Large intestine (tissue), 1 donor: ENCODE measurements around the gene IGSF9B. TPM values are rescaled to one million over a fixed set of nuclear protein-coding genes. Genes with fewer than 3 reads are reported as not detected.

Experiments used
- polyA plus RNA-seq: library from polyadenylated mRNA; unstranded; fragments of 120-200 nt; gene quantifications from one replicate; pipeline ENCODE4 v1.2.1, GENCODE V29; 2013

The IGSF9B gene
- polyA plus RNA-seq, 1 donor = 9.0 TPM

Other genes with a start within 250 kb of the IGSF9B start
- gene SPATA19, start 111.5 kb downstream of the IGSF9B start, polyA plus RNA-seq = not detected
- 15.7 TPM for gene JAM3, start 112.1 kb upstream of the IGSF9B start, polyA plus RNA-seq